Sciatic nerve (tissue), 2 donors: ENCODE measurements around the gene COG2. TPM values are rescaled to one million over a fixed set of nuclear protein-coding genes. Genes with fewer than 3 reads are reported as not detected.

Source experiments
- ATAC-seq: fragments of 200-7000 bp; cut with Tn5 transposase; one replicate; pipeline ENCODE4 v1.9.1; 2020; ENCODE audit warnings: mild to moderate bottlenecking, moderate library complexity
- DNase-seq: peaks from one replicate; pipeline ENCODE4 v3.0.0-alpha.2; 2020; ENCODE audit warnings: low spot score
- intact Hi-C: fragments of 100-400 bp; cut with DNase I; formaldehyde crosslinking; loops from one replicate; pipeline ENCODE4 v1.14.2; 2022
- total RNA-seq: library from RNA; stranded (reverse); fragmentation: NEBNext Ultra II Directional; extraction: Animal tissue kit (Norgen Biotek cat#: 25700); gene quantifications from one replicate; pipeline ENCODE4 v1.2.1, GENCODE V29; 2021
- donor health status: DM: no; HTN: no; CAD: no.
- donor health status: DM: no; HTN: no; CAD: no.

Gene COG2
- total RNA-seq, 1 donor from 2014 or later: 21.2 TPM

DNA sequence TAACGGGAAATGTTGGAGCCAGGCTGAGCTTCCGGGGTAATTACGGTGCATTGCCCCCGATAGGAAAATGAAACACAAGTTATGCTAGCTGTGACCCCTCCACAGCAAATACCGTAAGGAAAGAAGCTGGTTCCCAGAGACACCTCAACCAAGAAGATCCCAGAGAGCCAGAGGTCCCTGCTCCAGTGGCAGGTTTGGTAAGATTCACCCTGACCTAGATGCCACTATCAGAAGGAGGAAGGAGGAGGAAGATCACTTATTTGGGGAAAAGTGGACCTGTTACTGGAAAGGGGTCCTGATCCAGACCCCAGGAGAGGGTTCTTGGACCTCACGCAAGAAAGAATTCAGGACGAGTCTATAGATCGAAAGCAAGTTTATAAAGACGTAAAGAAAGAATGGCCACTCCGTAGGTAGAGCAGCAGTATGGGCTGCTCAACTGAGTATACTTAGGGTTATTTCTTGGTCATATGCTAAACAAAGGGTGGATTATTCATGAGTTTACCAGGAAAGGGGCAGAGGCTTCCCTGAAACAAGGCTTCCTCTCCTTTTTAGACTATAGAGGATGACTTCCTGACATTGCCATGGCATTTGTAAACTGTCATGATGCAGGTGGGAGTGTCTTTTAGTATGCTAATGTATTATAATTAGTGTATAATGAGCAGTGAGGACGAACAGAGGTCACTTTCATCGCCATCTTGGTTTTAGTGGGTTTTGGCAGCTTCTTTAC is 97.4 kb downstream of the COG2 start:
- ATAC-seq (no peak), DNase-seq (no peak)
- intact Hi-C loops: loop anchor here (1.0 kb wide), 1 partner anchor 42 kb away; no protein-coding TSS in a partner anchor

Other genes starting within 250 kb of the COG2 start
- 6.6 TPM for gene PGBD5, start 216.1 kb upstream of the COG2 start, total RNA-seq
- gene AGT, start 71.6 kb downstream of the COG2 start, total RNA-seq: 13.0 TPM
- 0.13 TPM for gene CAPN9, start 104.9 kb downstream of the COG2 start, total RNA-seq
- gene C1orf198, start 226.0 kb downstream of the COG2 start, total RNA-seq: 121 TPM